Tibial nerve (tissue), 4 donors: ENCODE measurements around the gene SV2B.

Experiments used
- CTCF ChIP-seq, 5 experiments: fragments of 200-600 bp in 3 of 5; fragments of 450-650 bp in 2 of 5; sonication (generic) in 3 of 5; IDR thresholded peaks; one replicate each; pipeline ENCODE4 v1.5.1; 2016 to 2019; ENCODE audit warnings: antibody characterized with exemption in 5 of 5, mild to moderate bottlenecking in 3 of 5, moderate library complexity in 2 of 5
- EP300 ChIP-seq, 2 donors: sonication (generic); formaldehyde crosslinking; IDR thresholded peaks; one replicate each; pipeline ENCODE4 v1.6.1; 2017; ENCODE audit warnings: antibody characterized with exemption in 2 of 2, mild to moderate bottlenecking in 1 of 2
- POLR2A ChIP-seq, 2 donors: fragments of 450-650 bp; IDR thresholded peaks; one replicate each; pipeline ENCODE4 v1.6.1; 2017; ENCODE audit warnings: antibody characterized with exemption in 2 of 2, mild to moderate bottlenecking in 2 of 2, moderate library complexity in 2 of 2

- no peak for TF ChIP-seq EP300 (IDR thresholded peaks at IDR 0.05)
- no peak for TF ChIP-seq CTCF (IDR thresholded peaks at IDR 0.05)
- no peak for TF ChIP-seq POLR2A (IDR thresholded peaks at IDR 0.05)
These were observed 27.9 kb upstream of the SV2B start for GRCh38 chr15:91072161-91072560.
